CD14-positive monocyte (primary cell): ENCODE measurements around the gene CRYBG1. TPM values are rescaled to one million over a fixed set of nuclear protein-coding genes. Genes with fewer than 3 reads are reported as not detected.

ENCODE experiments used
- DNase-seq, 3 donors: peaks; one replicate each; pipeline ENCODE4 v3.0.0-alpha.2; 2011 to 2022
- H2AFZ ChIP-seq: 2 replicates; pipeline ENCODE4 v1.6.0; 2012; ENCODE audit warnings: mild to moderate bottlenecking, low read depth, low read length, inconsistent platforms; ENCODE audit not compliant: insufficient read depth, poor library complexity, severe bottlenecking
- H3K27ac ChIP-seq, 2 donors: 1 replicate in 1 of 2; 2 replicates in 1 of 2; pipeline ENCODE4 v1.5.1; 2012 to 2013; ENCODE audit warnings: low read length in 2 of 2, control low read depth in 1 of 2, inconsistent platforms in 1 of 2, low read depth in 1 of 2, mild to moderate bottlenecking in 1 of 2
- H3K27me3 ChIP-seq, 2 donors: one replicate each; pipeline versions ENCODE4 v1.6.0 to v1.6.1; 2011 to 2013; ENCODE audit warnings: low read length in 2 of 2; ENCODE audit not compliant: control insufficient read depth in 2 of 2, insufficient read depth in 2 of 2
- H3K36me3 ChIP-seq, 2 donors: replicated peaks in 1 of 2; 1 replicate in 1 of 2; 2 replicates in 1 of 2; pipeline versions ENCODE4 v1.5.1 to v1.6.1; 2012 to 2013; ENCODE audit warnings: low read length in 2 of 2, control low read depth in 1 of 2, inconsistent platforms in 1 of 2, mild to moderate bottlenecking in 1 of 2; ENCODE audit not compliant: insufficient read depth in 2 of 2, control insufficient read depth in 1 of 2
- H3K4me1 ChIP-seq, 2 donors: 1 replicate in 1 of 2; 2 replicates in 1 of 2; pipeline versions ENCODE4 v1.5.1 to v1.6.1; 2012 to 2013; ENCODE audit warnings: low read length in 2 of 2, control low read depth in 1 of 2, inconsistent platforms in 1 of 2, mild to moderate bottlenecking in 1 of 2, moderate library complexity in 1 of 2; ENCODE audit not compliant: insufficient read depth in 2 of 2, control insufficient read depth in 1 of 2
- H3K4me2 ChIP-seq: replicated peaks from 2 replicates; pipeline ENCODE3; 2012; ENCODE audit warnings: low read length, moderate library complexity, mild to moderate bottlenecking; ENCODE audit not compliant: poor library complexity, severe bottlenecking; ENCODE audit errors: extremely low read depth
- H3K4me3 ChIP-seq, 3 experiments: fragments of 200-600 bp in 1 of 3; sonication (generic) in 1 of 3; replicated peaks in 1 of 3; 1 replicate in 2 of 3; 2 replicates in 1 of 3; pipeline ENCODE4 v1.5.1; 2011 to 2013; ENCODE audit warnings: low read length in 3 of 3, mild to moderate bottlenecking in 3 of 3, control low read depth in 2 of 3, low read depth in 2 of 3, inconsistent platforms in 1 of 3, moderate library complexity in 1 of 3
- H3K79me2 ChIP-seq: 2 replicates; pipeline ENCODE4 v1.6.0; 2012; ENCODE audit warnings: mild to moderate bottlenecking, control low read depth, inconsistent platforms, low read length, moderate library complexity; ENCODE audit not compliant: insufficient read depth
- H3K9ac ChIP-seq: 2 replicates; pipeline ENCODE4 v1.6.0; 2017; ENCODE audit warnings: low read length, mild to moderate bottlenecking; ENCODE audit not compliant: insufficient read depth, poor library complexity, severe bottlenecking
- H3K9me3 ChIP-seq, 2 donors: replicated peaks in 1 of 2; 1 replicate in 1 of 2; 2 replicates in 1 of 2; pipeline versions ENCODE4 v1.5.1 to v1.6.1; 2012 to 2013; ENCODE audit warnings: low read length in 2 of 2, control low read depth in 1 of 2; ENCODE audit not compliant: control insufficient read depth in 1 of 2, insufficient read depth in 1 of 2
- H4K20me1 ChIP-seq: 2 replicates; pipeline ENCODE4 v1.6.0; 2012; ENCODE audit warnings: mild to moderate bottlenecking, low read length, control low read depth, moderate library complexity; ENCODE audit not compliant: insufficient read depth
- H3K27ac Mint-ChIP-seq, 7 donors: one replicate each; pipeline ENCODE4 v1.8.0; 2020; ENCODE audit warnings: mild to moderate bottlenecking in 7 of 7, mixed read lengths in 7 of 7, moderate library complexity in 6 of 7, inconsistent platforms in 2 of 7
- H3K27me3 Mint-ChIP-seq, 3 donors: one replicate each; pipeline ENCODE4 v1.8.0; 2021 to 2022; ENCODE audit warnings: low read depth in 3 of 3, mild to moderate bottlenecking in 3 of 3, mixed read lengths in 3 of 3, moderate library complexity in 3 of 3, inconsistent platforms in 1 of 3
- H3K36me3 Mint-ChIP-seq, 2 donors: one replicate each; pipeline ENCODE4 v1.8.0; 2020; ENCODE audit warnings: mixed read lengths in 2 of 2, inconsistent platforms in 1 of 2, mild to moderate bottlenecking in 1 of 2
- H3K4me1 Mint-ChIP-seq: one replicate; pipeline ENCODE4 v1.8.0; 2020; ENCODE audit warnings: mild to moderate bottlenecking, mixed read lengths
- H3K4me3 Mint-ChIP-seq, 2 donors: one replicate each; pipeline ENCODE4 v1.8.0; 2020; ENCODE audit warnings: mild to moderate bottlenecking in 2 of 2, mixed read lengths in 2 of 2, moderate library complexity in 1 of 2
- H3K9me3 Mint-ChIP-seq, 7 donors: one replicate each; pipeline ENCODE4 v1.8.0; 2020 to 2022; ENCODE audit warnings: mixed read lengths in 7 of 7, mild to moderate bottlenecking in 6 of 7, moderate library complexity in 6 of 7, inconsistent platforms in 2 of 7
- WGBS: methylation state at CpG from one replicate; pipeline ENCODE4 v1.1.5; 2013; ENCODE audit warnings: missing lambda C conversion rate; ENCODE audit not compliant: insufficient coverage; 5-methylcytosine and 5-hydroxymethylcytosine counted together
- intact Hi-C, 2 donors: fragments of 100-400 bp; cut with micrococcal nuclease; formaldehyde crosslinking; loops; one replicate each; pipeline versions ENCODE4 v1.15.0 to v1.15.1; 2023
- polyA plus RNA-seq, 3 donors: library from polyadenylated mRNA; depleted of rRNA in 1 of 3; unstranded in 2 of 3; stranded (reverse) in 1 of 3; fragments of 300-500 nt in 2 of 3; fragments of >200 nt in 1 of 3; fragmentation: Illumina TruSeq in 2 of 3; gene quantifications; 1 replicate in 2 of 3; 2 replicates in 1 of 3; pipeline ENCODE4 v1.2.3, GENCODE V29; 2012 to 2021
- TF ChIP-seq, protein P1 (sequence below): fragments of 200-600 bp; IDR thresholded peaks from one replicate; pipeline ENCODE4 v1.8.0; 2022; ENCODE audit warnings: antibody characterized with exemption, mild to moderate bottlenecking

The CRYBG1 gene
- polyA plus RNA-seq, 3 donors, result 7.9 to 11.9 (median 11.1) TPM

GRCh38 chr6:106540907-106541306 is 180.4 kb downstream of the CRYBG1 start:
- Mint-ChIP-seq H3K27me3 (no peaks in the 10 kb centered on the region), H3K27ac (peak overlapping the region; percentile 28 to 83 (median 65)), H3K4me3 (no peak overlapping the region), H3K36me3 (peaks cover 41 to 63% of the 10 kb centered on the region in 2 donors), H3K9me3 (peaks cover 0 to under 1% (median 0%) of the 10 kb centered on the region in 7 donors), H3K4me1 (peaks cover 69% of the 10 kb centered on the region)
- H2AFZ ChIP-seq, result no peak overlapping the region
- no peak overlapping the region for H3K4me2 ChIP-seq
- H3K36me3 ChIP-seq, result peaks cover 26 to 28% of the 10 kb centered on the region in 2 donors
- DNase-seq, result no peak
- no peaks in the 10 kb centered on the region for H3K9me3 ChIP-seq
- H3K27me3 ChIP-seq, result no peaks in the 10 kb centered on the region
- no peak overlapping the region for H3K4me3 ChIP-seq
- TF ChIP-seq, protein P1, sequence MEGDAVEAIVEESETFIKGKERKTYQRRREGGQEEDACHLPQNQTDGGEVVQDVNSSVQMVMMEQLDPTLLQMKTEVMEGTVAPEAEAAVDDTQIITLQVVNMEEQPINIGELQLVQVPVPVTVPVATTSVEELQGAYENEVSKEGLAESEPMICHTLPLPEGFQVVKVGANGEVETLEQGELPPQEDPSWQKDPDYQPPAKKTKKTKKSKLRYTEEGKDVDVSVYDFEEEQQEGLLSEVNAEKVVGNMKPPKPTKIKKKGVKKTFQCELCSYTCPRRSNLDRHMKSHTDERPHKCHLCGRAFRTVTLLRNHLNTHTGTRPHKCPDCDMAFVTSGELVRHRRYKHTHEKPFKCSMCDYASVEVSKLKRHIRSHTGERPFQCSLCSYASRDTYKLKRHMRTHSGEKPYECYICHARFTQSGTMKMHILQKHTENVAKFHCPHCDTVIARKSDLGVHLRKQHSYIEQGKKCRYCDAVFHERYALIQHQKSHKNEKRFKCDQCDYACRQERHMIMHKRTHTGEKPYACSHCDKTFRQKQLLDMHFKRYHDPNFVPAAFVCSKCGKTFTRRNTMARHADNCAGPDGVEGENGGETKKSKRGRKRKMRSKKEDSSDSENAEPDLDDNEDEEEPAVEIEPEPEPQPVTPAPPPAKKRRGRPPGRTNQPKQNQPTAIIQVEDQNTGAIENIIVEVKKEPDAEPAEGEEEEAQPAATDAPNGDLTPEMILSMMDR, result no peak
- no peak overlapping the region for H3K9ac ChIP-seq
- H3K79me2 ChIP-seq, result peaks cover 88% of the 10 kb centered on the region
- peak overlapping the region; percentile 52 to 54 for H3K27ac ChIP-seq
- peaks cover 58 to 70% of the 10 kb centered on the region in 2 donors for H3K4me1 ChIP-seq
- WGBS, result 30% methylated on average over 4 of the region's 6 CpGs
- H4K20me1 ChIP-seq, result no peaks in the 10 kb centered on the region
- intact Hi-C loops, result no loop called here

DNA sequence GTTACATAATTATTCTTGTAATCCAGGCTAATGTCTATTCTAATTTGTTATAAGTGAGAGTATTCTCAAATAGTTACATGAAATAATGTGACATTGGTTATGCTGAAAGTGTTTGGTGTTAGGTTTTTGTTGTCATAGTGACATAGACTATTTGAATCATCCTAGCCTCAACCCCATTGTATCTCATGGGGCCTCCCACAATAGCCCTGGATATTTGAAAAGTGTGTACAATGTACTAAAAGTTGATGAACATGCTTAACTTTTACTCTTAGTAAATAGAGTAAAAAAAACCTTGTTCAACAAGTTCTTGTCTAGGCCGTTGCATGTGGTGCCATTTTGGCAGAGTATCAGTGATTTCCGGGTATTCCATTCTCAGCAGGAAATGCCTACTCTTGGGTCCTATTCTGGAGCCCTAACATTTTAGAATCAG is 185.8 kb downstream of the CRYBG1 start:
- H3K9me3 Mint-ChIP-seq, result peaks cover 0 to 3% (median 0%) of the 10 kb centered on the region in 7 donors
- WGBS, result 0% methylated on average over 2 of the region's 2 CpGs
- Histone ChIP-seq H2AFZ (no peak overlapping the region), H3K79me2 (peaks cover 76% of the 10 kb centered on the region), H3K27ac (peak overlapping the region; percentile 88 to 94), H3K9me3 (no peaks in the 10 kb centered on the region), H3K9ac (peak overlapping the region; percentile 64), H3K27me3 (no peaks in the 10 kb centered on the region), H3K36me3 (peaks cover 31 to 42% of the 10 kb centered on the region in 2 donors), H4K20me1 (no peaks in the 10 kb centered on the region), H3K4me3 (peak overlapping the region in 1 of 3 experiments; percentile 7), H3K4me1 (peaks cover 55 to 62% of the 10 kb centered on the region in 2 donors), H3K4me2 (peak overlapping the region; percentile 39)
- no peak overlapping the region for H3K4me3 Mint-ChIP-seq
- DNase-seq, result peak; percentile 43 to 65 (median 62)
- H3K36me3 Mint-ChIP-seq, result peaks cover 50 to 61% of the 10 kb centered on the region in 2 donors
- peak overlapping the region; percentile 89 to 97 (median 93) for H3K27ac Mint-ChIP-seq
- H3K4me1 Mint-ChIP-seq, result peaks cover 67% of the 10 kb centered on the region
- TF ChIP-seq, protein P1, result no peak
- intact Hi-C loops, result loop anchor here (5.0 kb wide), 1 partner anchor 34 kb away; no protein-coding TSS in a partner anchor
- no peaks in the 10 kb centered on the region for H3K27me3 Mint-ChIP-seq
